Osteocyte (in vitro differentiated cells): Measurements from ENCODE around the gene DELE1. TPM values are rescaled to one million over a fixed set of nuclear protein-coding genes. Genes with fewer than 3 reads are reported as not detected.
A peak's percentile ranks its signal among the peaks of the same experiment; 100 is the strongest.
"Not testable (repeated sequence)": the region's sequence is repeated elsewhere in the genome, so short reads cannot be mapped to it uniquely, and the experiment has no call there.

Experiments used
- DNase-seq: peaks from one replicate; pipeline ENCODE4 v3.0.0; 2021; ENCODE audit warnings: mixed read lengths; ENCODE audit not compliant: unreplicated experiment; ENCODE audit errors: extremely low spot score
- H3K27ac Mint-ChIP-seq: one replicate; pipeline ENCODE4 v1.8.0; 2021; ENCODE audit warnings: mild to moderate bottlenecking, mixed read lengths; ENCODE audit not compliant: unreplicated experiment
- H3K27me3 Mint-ChIP-seq: one replicate; pipeline ENCODE4 v1.8.0; 2021; ENCODE audit warnings: mixed read lengths; ENCODE audit not compliant: unreplicated experiment
- H3K36me3 Mint-ChIP-seq: one replicate; pipeline ENCODE4 v1.8.0; 2021; ENCODE audit warnings: mixed read lengths; ENCODE audit not compliant: unreplicated experiment
- H3K4me1 Mint-ChIP-seq: one replicate; pipeline ENCODE4 v1.8.0; 2021; ENCODE audit warnings: mixed read lengths; ENCODE audit not compliant: unreplicated experiment
- H3K4me3 Mint-ChIP-seq: one replicate; pipeline ENCODE4 v1.8.0; 2021; ENCODE audit warnings: mild to moderate bottlenecking, moderate library complexity, mixed read lengths; ENCODE audit not compliant: unreplicated experiment
- H3K9me3 Mint-ChIP-seq: one replicate; pipeline ENCODE4 v1.8.0; 2021; ENCODE audit warnings: mixed read lengths; ENCODE audit not compliant: unreplicated experiment
- total RNA-seq: library from RNA; stranded (reverse); gene quantifications from 2 replicates; pipeline ENCODE4 v1.2.1, GENCODE V29; 2021
- TF ChIP-seq, protein P1 (sequence below): fragments of 200-600 bp; sonication (generic); IDR thresholded peaks from 2 replicates; pipeline ENCODE4 v1.5.0; 2021; ENCODE audit warnings: antibody characterized with exemption, mild to moderate bottlenecking, moderate library complexity

The DELE1 gene
- total RNA-seq, 1 donor from 2014 or later = 64.1 TPM

- H3K27me3 Mint-ChIP-seq = peaks cover 43% of the 10 kb centered on the region
- H3K36me3 Mint-ChIP-seq = no peaks in the 10 kb centered on the region
- no peak overlapping the region for H3K4me3 Mint-ChIP-seq
Observed at GRCh38 chr5:141917760-141918159, 5.9 kb upstream of the DELE1 start.

GRCh38 chr5:141919218-141920119 is 4.2 kb upstream of the DELE1 start:
- H3K4me3 Mint-ChIP-seq = no peak overlapping the region
- peaks cover 13% of the 10 kb centered on the region for H3K4me1 Mint-ChIP-seq
- no peak for DNase-seq
- no peak overlapping the region for H3K27ac Mint-ChIP-seq
- peaks cover 3% of the 10 kb centered on the region for H3K36me3 Mint-ChIP-seq
- H3K27me3 Mint-ChIP-seq = peaks cover 31% of the 10 kb centered on the region
- H3K9me3 Mint-ChIP-seq = no peaks in the 10 kb centered on the region
- TF ChIP-seq, protein P1, sequence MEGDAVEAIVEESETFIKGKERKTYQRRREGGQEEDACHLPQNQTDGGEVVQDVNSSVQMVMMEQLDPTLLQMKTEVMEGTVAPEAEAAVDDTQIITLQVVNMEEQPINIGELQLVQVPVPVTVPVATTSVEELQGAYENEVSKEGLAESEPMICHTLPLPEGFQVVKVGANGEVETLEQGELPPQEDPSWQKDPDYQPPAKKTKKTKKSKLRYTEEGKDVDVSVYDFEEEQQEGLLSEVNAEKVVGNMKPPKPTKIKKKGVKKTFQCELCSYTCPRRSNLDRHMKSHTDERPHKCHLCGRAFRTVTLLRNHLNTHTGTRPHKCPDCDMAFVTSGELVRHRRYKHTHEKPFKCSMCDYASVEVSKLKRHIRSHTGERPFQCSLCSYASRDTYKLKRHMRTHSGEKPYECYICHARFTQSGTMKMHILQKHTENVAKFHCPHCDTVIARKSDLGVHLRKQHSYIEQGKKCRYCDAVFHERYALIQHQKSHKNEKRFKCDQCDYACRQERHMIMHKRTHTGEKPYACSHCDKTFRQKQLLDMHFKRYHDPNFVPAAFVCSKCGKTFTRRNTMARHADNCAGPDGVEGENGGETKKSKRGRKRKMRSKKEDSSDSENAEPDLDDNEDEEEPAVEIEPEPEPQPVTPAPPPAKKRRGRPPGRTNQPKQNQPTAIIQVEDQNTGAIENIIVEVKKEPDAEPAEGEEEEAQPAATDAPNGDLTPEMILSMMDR = no peak

More at GRCh38 chr5:141917760-141918159, 5.9 kb upstream of the DELE1 start:
- Mint-ChIP-seq H3K9me3 (no peaks in the 10 kb centered on the region), H3K4me1 (peaks cover 12% of the 10 kb centered on the region), H3K27ac (no peak overlapping the region)
- TF ChIP-seq, protein P1 = no peak
- no peak for DNase-seq

DNA sequence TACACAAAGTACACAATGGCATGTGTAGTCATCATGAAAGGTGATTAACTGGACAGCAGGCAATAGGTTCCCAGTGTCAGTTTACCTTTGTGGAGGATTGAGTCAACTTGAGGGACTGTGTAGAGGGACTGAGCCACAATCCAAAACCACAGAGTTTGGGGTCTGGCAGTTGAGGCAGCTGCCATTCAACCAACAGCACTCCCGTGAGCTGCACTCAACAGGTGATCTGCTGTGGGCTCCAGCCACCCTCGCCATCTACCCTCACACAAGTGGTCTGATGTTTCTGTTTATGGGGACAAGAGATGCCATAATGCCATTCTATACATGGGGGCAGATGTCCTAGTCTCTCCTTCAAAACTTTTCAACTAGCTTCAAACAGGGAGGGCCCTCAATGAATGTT is 2.9 kb upstream of the DELE1 start:
- Mint-ChIP-seq H3K36me3 (peaks cover 8% of the 10 kb centered on the region), H3K4me1 (peaks cover 13% of the 10 kb centered on the region)
- TF ChIP-seq, protein P1 = no peak

DNA sequence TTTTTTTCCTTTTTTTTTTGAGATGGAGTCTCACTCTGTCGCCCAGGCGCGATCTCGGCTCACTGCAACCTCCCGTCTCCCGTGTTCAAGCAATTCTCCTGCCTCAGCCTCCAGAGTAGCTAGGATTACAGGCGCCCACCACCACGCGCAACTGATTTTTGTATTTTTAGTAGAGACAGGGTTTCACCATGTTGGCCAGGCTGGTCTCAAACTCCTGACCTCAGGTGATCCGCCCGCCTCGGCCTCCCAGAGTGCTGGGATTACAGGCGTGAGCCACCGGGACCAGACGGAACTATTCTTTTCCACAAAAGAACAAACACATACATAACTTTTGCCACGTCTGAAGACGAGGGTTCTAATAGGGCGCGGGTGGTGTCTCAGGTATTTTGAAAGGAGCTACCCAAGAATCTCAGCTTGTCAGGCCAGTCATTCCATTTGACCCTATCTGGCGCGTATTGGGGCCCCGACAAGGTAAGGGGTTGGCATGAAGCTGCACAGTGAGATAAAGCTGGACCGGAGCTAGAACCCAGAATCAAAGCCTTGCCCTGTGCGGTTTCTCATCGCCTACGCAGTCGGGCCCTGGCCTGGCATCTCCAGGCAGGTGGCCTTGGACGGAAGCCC is 734 bp upstream of the DELE1 start:
- Mint-ChIP-seq H3K4me1 (peaks cover 13% of the 10 kb centered on the region), H3K36me3 (peaks cover 17% of the 10 kb centered on the region), H3K27ac (peak overlapping the region; percentile 98), H3K4me3 (peak overlapping the region; percentile 84)
- H3K27me3 Mint-ChIP-seq, H3K9me3 Mint-ChIP-seq, DNase-seq: not testable (repeated sequence)

More for the DNA sequence above, 2.9 kb upstream of the DELE1 start:
- Mint-ChIP-seq H3K4me3 (no peak overlapping the region), H3K27ac (no peak overlapping the region), H3K9me3 (no peaks in the 10 kb centered on the region), H3K27me3 (peaks cover 21% of the 10 kb centered on the region)
- DNase-seq = no peak

DNA sequence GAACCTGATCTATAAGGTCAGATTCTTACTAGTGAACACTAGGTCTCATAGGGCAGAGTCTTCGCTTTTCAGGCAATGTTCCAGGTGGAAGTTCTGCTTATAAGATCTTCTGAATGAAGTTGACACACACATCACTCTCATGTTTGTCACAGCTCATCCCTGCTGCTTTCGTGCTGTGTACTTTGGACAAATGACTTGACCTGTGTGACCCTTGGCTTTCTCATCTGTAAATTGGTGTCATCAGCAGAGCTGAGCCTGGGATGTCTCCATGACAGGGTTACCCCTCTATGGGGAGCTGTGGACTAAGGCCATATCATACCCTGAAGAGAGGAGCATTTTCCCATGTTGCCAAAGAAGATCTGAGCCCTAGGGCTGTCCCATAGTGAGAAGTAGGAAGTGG is 2.8 kb downstream of the DELE1 start:
- Mint-ChIP-seq H3K27ac (no peak overlapping the region), H3K27me3 (no peaks in the 10 kb centered on the region), H3K4me3 (no peak overlapping the region), H3K9me3 (no peaks in the 10 kb centered on the region), H3K36me3 (peaks cover 32% of the 10 kb centered on the region), H3K4me1 (peaks cover 13% of the 10 kb centered on the region)
- no peak for DNase-seq
- TF ChIP-seq, protein P1 = no peak
